Right hindlimb (tissue), 1 donor: ENCODE measurements around the gene UBC.

Source experiments
- DNase-seq: peaks from one replicate; pipeline ENCODE4 v3.0.0-alpha.2; 2018

UBC gene

DNA sequence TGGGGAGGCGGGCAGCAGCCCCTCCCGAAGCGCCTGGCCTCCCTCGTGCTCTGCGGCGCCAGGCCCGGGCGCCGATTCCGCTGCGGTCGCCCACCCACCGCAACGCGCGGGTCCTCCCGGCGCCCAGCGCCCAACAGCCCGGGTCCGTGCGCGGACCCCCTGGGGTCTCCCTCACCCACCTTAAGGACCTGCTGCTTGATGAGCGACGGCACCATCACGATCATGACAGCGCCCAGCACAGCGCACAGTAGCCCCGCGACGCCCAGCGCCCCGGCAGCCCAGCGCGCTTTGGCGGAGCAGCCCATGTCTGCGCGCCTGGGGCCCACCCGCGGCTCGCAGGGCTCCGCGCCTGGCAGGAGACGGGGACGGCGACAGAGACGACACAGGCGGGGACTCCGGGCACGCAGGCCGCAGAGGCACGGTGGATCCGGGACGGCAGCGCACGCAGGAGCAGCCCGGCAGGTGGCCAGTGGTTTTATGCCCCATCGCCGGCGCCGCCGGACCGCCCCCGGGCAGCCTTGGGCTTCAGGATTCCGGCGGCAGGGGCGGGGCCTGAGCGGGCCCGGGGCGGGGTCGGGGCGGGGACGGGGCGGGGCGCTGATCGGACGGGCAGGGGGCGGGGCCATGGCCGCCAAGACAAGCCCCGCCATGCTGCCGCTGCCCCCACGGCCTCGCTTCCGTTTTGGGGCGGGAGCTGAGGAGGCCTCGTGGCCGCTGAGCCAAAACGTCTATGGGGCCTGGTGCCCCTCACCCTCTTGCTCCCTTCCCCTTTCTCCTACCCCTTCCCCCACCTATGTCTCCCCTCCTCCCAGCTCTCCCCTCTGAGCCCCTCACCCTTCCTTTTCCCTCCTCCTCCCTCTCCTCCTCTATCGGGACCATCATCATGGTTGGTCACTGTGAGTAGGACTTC is 50.8 kb downstream of the UBC start, which contains the start of gene SCARB1:
Gene SCARB1 (minus strand): TSS at position 449 of the 910 bp plus-strand sequence. CDS start 144 bp downstream, at position 305.
- DNase-seq: peak; percentile 93

DNA sequence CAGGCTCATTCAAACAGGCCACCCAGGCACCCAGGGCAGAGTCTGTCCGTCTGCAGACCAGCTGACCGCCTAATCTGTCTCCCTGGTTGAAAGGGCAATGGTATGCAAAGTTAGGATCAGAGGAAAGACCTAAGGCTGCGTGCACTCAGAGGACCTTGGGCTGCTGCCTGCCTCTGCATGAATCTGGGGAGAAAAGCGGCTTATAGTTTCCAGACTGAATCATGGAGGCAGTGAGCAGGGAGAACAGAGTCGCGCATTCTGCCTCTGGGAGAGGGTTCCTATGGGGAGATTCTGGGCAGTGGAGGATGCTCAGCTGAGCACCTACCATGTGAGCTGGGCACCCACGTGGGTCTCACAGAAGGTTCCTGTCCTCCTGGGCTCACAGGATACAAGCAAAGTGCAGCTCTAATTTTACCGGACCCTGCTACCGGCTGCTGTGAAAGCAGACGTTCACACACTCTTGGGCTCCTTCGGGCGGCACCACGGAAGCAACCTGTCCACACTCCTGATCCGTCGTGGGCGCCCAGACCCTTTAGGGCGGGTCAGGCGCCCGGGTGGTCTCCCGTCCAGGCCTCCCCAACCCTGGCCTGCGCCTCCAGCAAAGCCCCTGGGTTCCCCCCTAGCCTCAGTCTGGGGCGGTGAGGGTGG is 51.6 kb downstream of the UBC start:
- no peak for DNase-seq

DNA sequence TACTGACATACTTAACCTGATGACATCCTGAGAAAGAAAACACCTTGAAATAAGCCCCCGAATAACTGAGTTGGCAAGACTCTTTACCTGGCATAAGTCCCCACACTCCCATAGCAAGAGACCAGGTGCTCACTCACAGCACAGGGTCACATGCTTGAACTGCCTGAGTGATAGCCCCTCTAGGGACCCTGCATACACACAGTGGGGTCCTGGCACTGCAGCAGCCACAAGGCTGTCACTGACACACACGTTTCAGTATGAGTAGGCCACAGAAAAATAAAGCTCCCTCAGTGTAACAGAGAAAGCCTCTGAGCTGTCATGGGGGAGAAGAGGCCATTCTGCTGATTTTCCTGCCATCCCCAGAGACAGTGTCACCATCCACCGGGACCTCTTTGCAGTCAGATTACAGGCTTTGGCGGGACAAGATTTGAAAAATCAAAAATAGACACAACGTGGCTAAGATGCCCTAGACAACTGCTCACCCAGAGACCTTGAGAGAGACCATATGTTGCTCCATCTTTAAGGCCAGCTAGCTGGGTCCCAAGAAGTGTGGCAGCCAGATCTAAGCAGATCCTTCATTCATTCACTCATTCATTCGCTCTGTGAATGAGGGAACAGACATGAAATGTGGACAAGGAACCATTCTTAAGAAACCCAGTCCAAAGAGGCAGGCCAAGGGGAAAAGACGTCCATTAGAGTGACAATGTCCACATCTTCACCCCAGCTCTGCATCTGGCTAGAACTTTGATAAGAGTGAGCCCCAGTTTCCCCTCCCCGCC is 52.4 kb downstream of the UBC start:
- DNase-seq: no peak
